B cell (primary cell): ENCODE measurements around the gene IFT27.

ENCODE experiments used
- EZH2 ChIP-seq: IDR thresholded peaks from 2 replicates; pipeline ENCODE4 v1.6.1; 2012; ENCODE audit warnings: borderline replicate concordance, low read depth, mild to moderate bottlenecking, moderate library complexity, low read length; ENCODE audit not compliant: insufficient read depth, poor library complexity, severe bottlenecking
- TF ChIP-seq, protein P1 (sequence below): fragments of 200-600 bp; IDR thresholded peaks from one replicate; pipeline ENCODE4 v1.8.0; 2022; ENCODE audit warnings: antibody characterized with exemption, mild to moderate bottlenecking

DNA sequence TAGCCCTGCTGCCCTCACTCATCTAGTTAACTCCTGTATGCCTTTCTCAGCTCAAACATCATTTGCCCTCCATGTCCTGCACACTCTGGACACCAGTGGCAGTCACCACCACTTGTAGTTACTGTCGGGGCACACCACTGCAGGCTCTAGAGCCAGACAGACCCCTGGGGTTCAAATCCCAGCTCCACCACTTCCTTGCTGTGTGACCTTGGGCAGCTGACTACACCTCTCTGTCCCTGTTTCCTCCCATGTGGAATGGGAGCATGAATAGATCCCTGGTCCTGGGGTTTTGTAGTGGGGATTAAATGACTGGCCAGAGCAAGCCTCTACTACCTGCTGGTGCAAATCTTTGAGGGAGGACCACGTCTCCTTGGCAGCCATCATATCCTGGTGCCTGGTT is 7.8 kb upstream of the IFT27 start:
- TF ChIP-seq, protein P1, sequence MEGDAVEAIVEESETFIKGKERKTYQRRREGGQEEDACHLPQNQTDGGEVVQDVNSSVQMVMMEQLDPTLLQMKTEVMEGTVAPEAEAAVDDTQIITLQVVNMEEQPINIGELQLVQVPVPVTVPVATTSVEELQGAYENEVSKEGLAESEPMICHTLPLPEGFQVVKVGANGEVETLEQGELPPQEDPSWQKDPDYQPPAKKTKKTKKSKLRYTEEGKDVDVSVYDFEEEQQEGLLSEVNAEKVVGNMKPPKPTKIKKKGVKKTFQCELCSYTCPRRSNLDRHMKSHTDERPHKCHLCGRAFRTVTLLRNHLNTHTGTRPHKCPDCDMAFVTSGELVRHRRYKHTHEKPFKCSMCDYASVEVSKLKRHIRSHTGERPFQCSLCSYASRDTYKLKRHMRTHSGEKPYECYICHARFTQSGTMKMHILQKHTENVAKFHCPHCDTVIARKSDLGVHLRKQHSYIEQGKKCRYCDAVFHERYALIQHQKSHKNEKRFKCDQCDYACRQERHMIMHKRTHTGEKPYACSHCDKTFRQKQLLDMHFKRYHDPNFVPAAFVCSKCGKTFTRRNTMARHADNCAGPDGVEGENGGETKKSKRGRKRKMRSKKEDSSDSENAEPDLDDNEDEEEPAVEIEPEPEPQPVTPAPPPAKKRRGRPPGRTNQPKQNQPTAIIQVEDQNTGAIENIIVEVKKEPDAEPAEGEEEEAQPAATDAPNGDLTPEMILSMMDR: no peak
- no peak for TF ChIP-seq EZH2
